HepG2 (cell line): ENCODE data around the gene DCAF16. TPM values are rescaled to one million over a fixed set of nuclear protein-coding genes. Genes with fewer than 3 reads are reported as not detected.

ENCODE experiments used
- ATAC-seq: fragments of 200-7000 bp; cut with Tn5 transposase; 3 replicates; pipeline ENCODE4 v1.9.1; 2020; ENCODE audit warnings: mild to moderate bottlenecking, moderate library complexity
- BruUV-seq: library from RNA; stranded (reverse); fragments of 400-500 nt; replicated peaks from 2 replicates; lab custom pipeline; 2021; lab: Mats Ljungman, UMichigan
- CTCF ChIA-PET: fragments of 300-600 bp; formaldehyde crosslinking; extraction: SDS; loops from one replicate; lab custom pipeline; 2021; ENCODE audit warnings: low total read pairs, inconsistent platforms, low intra/inter-chr PET ratio; lab: Yijun Ruan, JAX
- POLR2A ChIA-PET: fragments of 350-600 bp; sonication (Branson Sonifier 250); formaldehyde crosslinking; loops from one replicate; lab custom pipeline; 2020; ENCODE audit warnings: antibody characterized with exemption, inconsistent platforms; lab: Yijun Ruan, JAX
- DNase-seq: peaks from one replicate; pipeline ENCODE4 v3.0.0-alpha.2; 2015; ENCODE audit warnings: low spot score
- FAIRE-seq: peaks from 3 replicates; lab custom pipeline; 2011; peaks lifted over from hg19 to GRCh38; lab: Jason Lieb, UNC
- H2AFZ ChIP-seq: one replicate; pipeline ENCODE4 v1.6.1; 2011; ENCODE audit warnings: low read length, inconsistent platforms
- H3K27ac ChIP-seq: fragments of 300-600 bp; 3 replicates; pipeline ENCODE4 v1.8.0; 2011; ENCODE audit warnings: mixed run types, mild to moderate bottlenecking, mixed read lengths, low read length, inconsistent platforms; ENCODE audit not compliant: insufficient read depth; ENCODE audit errors: extremely low read length
- H3K27me3 ChIP-seq, 2 experiments: fragments of 200-600 bp in 1 of 2; 2 replicates in 1 of 2; 3 replicates in 1 of 2; pipeline versions ENCODE4 v1.6.0 to v1.8.0; 2011; ENCODE audit warnings: low read length in 2 of 2, mild to moderate bottlenecking in 2 of 2, moderate library complexity in 2 of 2, inconsistent platforms in 1 of 2; ENCODE audit not compliant: insufficient read depth in 2 of 2, control insufficient read depth in 1 of 2
- H3K36me3 ChIP-seq, 2 experiments: fragments of 200-600 bp in 1 of 2; replicated peaks in 1 of 2; 2 replicates in 1 of 2; 3 replicates in 1 of 2; pipeline versions ENCODE4 v1.5.1 to v1.8.0; 2011; ENCODE audit warnings: low read length in 2 of 2, inconsistent platforms in 1 of 2; ENCODE audit not compliant: insufficient read depth in 2 of 2, control insufficient read depth in 1 of 2
- H3K4me1 ChIP-seq: 2 replicates; pipeline ENCODE4 v1.5.1; 2012; ENCODE audit warnings: low read length, inconsistent platforms; ENCODE audit not compliant: insufficient read depth
- H3K4me2 ChIP-seq: 2 replicates; pipeline ENCODE4 v1.6.0; 2011; ENCODE audit warnings: low read depth, low read length, inconsistent platforms
- H3K4me3 ChIP-seq, 3 experiments: fragments of 200-600 bp in 1 of 3; sonication (generic), shearing (Covaris generic) in 1 of 3; replicated peaks in 1 of 3; 2 replicates each; pipeline ENCODE4 v1.5.1; 2011 to 2016; ENCODE audit warnings: low read length in 3 of 3, inconsistent platforms in 2 of 3, low read depth in 2 of 3, mild to moderate bottlenecking in 2 of 3, control low read depth in 1 of 3, mixed read lengths in 1 of 3; ENCODE audit not compliant: insufficient read depth in 1 of 3
- H3K79me2 ChIP-seq: one replicate; pipeline ENCODE4 v1.6.1; 2011; ENCODE audit warnings: low read length, inconsistent platforms; ENCODE audit not compliant: insufficient read depth
- H3K9ac ChIP-seq: 2 replicates; pipeline ENCODE4 v1.6.0; 2011; ENCODE audit warnings: mild to moderate bottlenecking, low read depth, low read length, inconsistent platforms; ENCODE audit not compliant: insufficient read depth
- H3K9me3 ChIP-seq: 2 replicates; pipeline ENCODE4 v1.5.1; 2012; ENCODE audit warnings: mild to moderate bottlenecking, low read length
- H4K20me1 ChIP-seq: 2 replicates; pipeline ENCODE4 v1.6.0; 2011; ENCODE audit warnings: inconsistent platforms, mild to moderate bottlenecking, low read length, moderate library complexity; ENCODE audit not compliant: insufficient read depth
- CCDC6 ChIP-seq: sonication (generic); formaldehyde crosslinking; IDR thresholded peaks from 2 replicates; pipeline ENCODE4 v1.8.1; 2022; ENCODE audit warnings: mild to moderate bottlenecking, missing genetic modification reagents, moderate library complexity
- CEBPG ChIP-seq: IDR thresholded peaks from 2 replicates; pipeline ENCODE4 v1.6.1; 2016
- KLF12 ChIP-seq: sonication (generic); formaldehyde crosslinking; IDR thresholded peaks from 2 replicates; pipeline ENCODE4 v1.4.0; 2020; ENCODE audit warnings: missing genetic modification reagents, borderline replicate concordance
- KMT2A ChIP-seq: sonication (generic); formaldehyde crosslinking; IDR thresholded peaks from 2 replicates; pipeline ENCODE4 v1.4.0; 2020; ENCODE audit warnings: missing genetic modification reagents
- NFKB2 ChIP-seq: sonication (generic); formaldehyde crosslinking; IDR thresholded peaks from 2 replicates; pipeline ENCODE4 v1.4.0; 2020; ENCODE audit warnings: missing genetic modification reagents, borderline replicate concordance
- SNAPC5 ChIP-seq: sonication (generic); formaldehyde crosslinking; IDR thresholded peaks from 2 replicates; pipeline ENCODE4 v1.8.1; 2023; ENCODE audit warnings: mild to moderate bottlenecking, missing genetic modification reagents, borderline replicate concordance
- ZBTB37 ChIP-seq: sonication (generic); formaldehyde crosslinking; IDR thresholded peaks from 2 replicates; pipeline ENCODE4 v1.4.0; 2020; ENCODE audit warnings: mild to moderate bottlenecking, missing genetic modification reagents
- ZNF256 ChIP-seq: sonication (generic); formaldehyde crosslinking; conservative IDR thresholded peaks from 2 replicates; pipeline ENCODE4 v1.4.0; 2020; ENCODE audit warnings: missing genetic modification reagents
- ZNF652 ChIP-seq: IDR thresholded peaks from 2 replicates; pipeline ENCODE4 v1.6.1; 2016; ENCODE audit warnings: low read depth, borderline replicate concordance
- ZNF713 ChIP-seq: sonication (generic); formaldehyde crosslinking; IDR thresholded peaks from 2 replicates; pipeline ENCODE4 v1.4.0; 2020; ENCODE audit warnings: mild to moderate bottlenecking, missing genetic modification reagents
- WGBS: methylation state at CpG from one replicate; pipeline ENCODE4 v1.1.6; 2017; ENCODE audit warnings: low lambda C conversion rate; 5-methylcytosine and 5-hydroxymethylcytosine counted together
- in situ Hi-C: cut with HindIII; loops from 2 replicates; pipeline ENCODE4 v1.10.0; 2017; ENCODE audit warnings: low pct_unique_long_range_greater_than_20kb; ENCODE audit not compliant: extremely low pct_ligation_motif_present
- intact Hi-C: fragments of 100-400 bp; cut with micrococcal nuclease; formaldehyde crosslinking; loops from one replicate; pipeline ENCODE4 v1.10.0; 2022; ENCODE audit not compliant: unreplicated experiment
- polyA plus RNA-seq, 8 experiments: library from polyadenylated mRNA; depleted of rRNA in 3 of 8; stranded (reverse) in 7 of 8; unstranded in 1 of 8; fragments of >200 nt; fragmentation: Illumina TruSeq in 4 of 8; extraction: Trizol in 4 of 8; gene quantifications; 2 replicates each; pipeline versions ENCODE4 v1.2.1 to v1.2.3, GENCODE V29; 2011 to 2016; ENCODE audit warnings: low read depth in 4 of 8, missing spikeins in 1 of 8, mixed read lengths in 1 of 8; ENCODE audit not compliant: insufficient read depth in 1 of 8
- total RNA-seq, 5 experiments: library from RNA; depleted of rRNA; stranded (reverse); fragments of >200 nt; fragmentation: Illumina TruSeq; extraction: Trizol; gene quantifications; 2 replicates each; pipeline ENCODE4 v1.2.3, GENCODE V29; 2016; ENCODE audit warnings: low read depth in 1 of 5

The DCAF16 gene
- total and polyA plus RNA-seq, 2 of the 13 experiments (the other 11 are each of a cell fraction or from before 2014, with no cell fraction given), result 37.5 to 41.9 TPM

GRCh38 chr4:17854036-17854435 lies 43.5 kb upstream of the DCAF16 start:
- TF ChIP-seq CCDC6 (CRISPR knock-in tag) (no peak), KMT2A (CRISPR knock-in tag) (no peak), CEBPG (CRISPR knock-in tag) (no peak), ZNF652 (CRISPR knock-in tag) (no peak), ZBTB37 (CRISPR knock-in tag) (no peak), NFKB2 (no peak), SNAPC5 (CRISPR knock-in tag) (no peak), ZNF713 (CRISPR knock-in tag) (no peak), KLF12 (no peak), ZNF256 (no peak)

More at GRCh38 chr4:17854036-17854435, 43.5 kb upstream of the DCAF16 start:
- no TSS peak for BruUV-seq
- H4K20me1 ChIP-seq, result no peaks in the 10 kb centered on the region
- no peak overlapping the region for H3K4me2 ChIP-seq
- FAIRE-seq (no peak), DNase-seq (no peak), ATAC-seq (no peak)
- H3K36me3 ChIP-seq, result no peaks in the 10 kb centered on the region
- H3K9me3 ChIP-seq, result no peaks in the 10 kb centered on the region
- intact Hi-C loops (no loop called here), in situ Hi-C loops (no loop called here)
- H2AFZ ChIP-seq, result no peak overlapping the region
- CTCF ChIA-PET, result no interaction called here
- WGBS, result 91% methylated on average over 3 of the region's 3 CpGs
- no peaks in the 10 kb centered on the region for H3K27me3 ChIP-seq
- POLR2A ChIA-PET, result no interaction called here
- no peaks in the 10 kb centered on the region for H3K79me2 ChIP-seq
- no peaks in the 10 kb centered on the region for H3K4me1 ChIP-seq
- H3K4me3 ChIP-seq, result no peak overlapping the region
- H3K9ac ChIP-seq, result no peak overlapping the region
- H3K27ac ChIP-seq, result no peak overlapping the region
